GM20000 (cell line): Measurements from ENCODE around the gene ATP6V1D.

ENCODE experiments used
- DNase-seq: peaks from one replicate; pipeline ENCODE4 v3.0.0; 2012; ENCODE audit warnings: low spot score
- CTCF ChIP-seq: IDR thresholded peaks from 2 replicates; pipeline ENCODE4 v1.5.1; 2012; ENCODE audit warnings: mild to moderate bottlenecking, control low read depth; ENCODE audit errors: extremely low read depth, missing control alignments

The ATP6V1D gene

GRCh38 chr14:67319142-67319541 is 40.5 kb downstream of the ATP6V1D start:
- TF ChIP-seq CTCF = no peak
- no peak for DNase-seq

GRCh38 chr14:67317822-67318221 is 41.8 kb downstream of the ATP6V1D start:
- TF ChIP-seq CTCF = no peak
- DNase-seq = no peak

DNA sequence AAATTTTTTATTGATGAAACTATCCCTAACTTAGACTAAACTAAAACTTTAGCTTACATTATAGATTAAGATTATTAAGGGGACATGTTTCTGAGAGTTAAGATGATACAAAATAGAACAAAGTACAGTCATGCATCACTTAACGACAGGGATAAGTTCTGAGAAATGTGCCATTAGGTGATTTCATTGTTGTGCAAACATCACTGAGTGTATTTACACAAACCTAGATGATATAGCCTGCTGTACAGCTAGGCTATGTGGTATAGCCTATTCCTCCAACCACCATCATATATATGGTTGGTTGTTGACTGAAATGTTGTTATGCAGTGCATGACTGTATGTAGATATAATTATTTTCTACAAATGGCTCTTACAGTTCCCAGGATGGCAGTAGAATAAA is 46.5 kb downstream of the ATP6V1D start:
- no peak for TF ChIP-seq CTCF
- no peak for DNase-seq

GRCh38 chr14:67311868-67312267 is 47.7 kb downstream of the ATP6V1D start:
- DNase-seq = no peak
- no peak for TF ChIP-seq CTCF
